Femur (tissue), 1 donor: ENCODE results near the gene KCNT2.
A peak's percentile ranks its signal among the peaks of the same experiment; 100 is the strongest.

Experiments used
- DNase-seq: peaks from one replicate; pipeline ENCODE4 v3.0.0-alpha.2; 2017

KCNT2 gene

GRCh38 chr1:196393282-196393681 is 215.0 kb downstream of the KCNT2 start:
- no peak for DNase-seq

DNA sequence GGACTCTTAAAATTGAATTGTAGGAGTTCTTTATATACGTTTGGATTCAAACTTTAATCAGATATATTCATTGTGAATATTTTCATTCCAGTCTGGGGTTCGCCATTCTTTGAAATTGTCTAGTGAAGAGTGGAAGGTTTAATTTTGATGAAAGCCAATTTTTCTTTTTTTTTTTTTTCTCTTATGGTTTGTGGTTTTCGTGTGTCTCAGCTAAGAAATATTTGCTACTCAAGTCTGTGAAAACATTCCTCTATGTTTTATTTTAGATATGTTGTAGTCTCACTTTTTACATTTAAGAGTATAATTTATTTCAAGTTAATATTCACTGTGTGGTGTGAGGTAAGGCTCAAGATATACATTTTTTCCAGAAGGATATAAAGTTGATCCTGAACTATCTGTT is 220.5 kb downstream of the KCNT2 start:
- DNase-seq, result no peak

DNA sequence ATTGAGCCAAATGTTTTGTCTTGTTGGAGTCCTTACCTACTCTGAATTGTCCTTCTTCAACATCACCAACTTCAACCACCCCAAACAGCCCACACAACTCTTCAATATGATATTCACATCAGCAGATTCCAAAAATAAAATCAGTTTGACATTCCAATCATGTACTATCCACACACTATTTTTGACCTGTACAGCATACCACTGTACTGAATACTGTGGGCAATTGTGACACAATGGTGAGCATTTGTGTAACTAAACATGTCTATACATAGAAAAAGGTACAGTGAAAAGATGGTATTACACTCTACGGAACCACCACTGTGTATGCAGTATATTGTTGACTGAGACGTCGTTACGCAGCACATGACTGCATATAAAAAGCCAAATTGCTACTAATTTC is 223.1 kb downstream of the KCNT2 start:
- DNase-seq, result no peak

DNA sequence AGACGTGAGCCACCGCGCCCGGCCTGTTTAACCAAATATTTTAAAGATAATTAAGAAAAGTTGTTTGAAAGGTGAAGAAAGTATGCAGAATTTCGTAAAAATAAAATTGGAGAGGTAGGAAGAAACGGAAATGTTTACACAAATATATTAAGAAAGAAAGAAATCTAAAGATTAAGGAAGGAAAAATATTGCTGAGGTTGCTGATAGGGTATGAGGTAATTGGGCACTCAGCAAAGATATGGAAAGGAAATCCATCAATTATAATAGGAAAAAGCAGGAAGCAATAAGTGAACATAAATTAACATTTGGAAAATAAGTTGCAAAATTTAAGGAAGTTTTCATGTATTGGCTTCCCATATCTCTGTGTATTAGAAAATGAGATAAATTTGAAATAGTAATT is 225.9 kb downstream of the KCNT2 start:
- no peak for DNase-seq

DNA sequence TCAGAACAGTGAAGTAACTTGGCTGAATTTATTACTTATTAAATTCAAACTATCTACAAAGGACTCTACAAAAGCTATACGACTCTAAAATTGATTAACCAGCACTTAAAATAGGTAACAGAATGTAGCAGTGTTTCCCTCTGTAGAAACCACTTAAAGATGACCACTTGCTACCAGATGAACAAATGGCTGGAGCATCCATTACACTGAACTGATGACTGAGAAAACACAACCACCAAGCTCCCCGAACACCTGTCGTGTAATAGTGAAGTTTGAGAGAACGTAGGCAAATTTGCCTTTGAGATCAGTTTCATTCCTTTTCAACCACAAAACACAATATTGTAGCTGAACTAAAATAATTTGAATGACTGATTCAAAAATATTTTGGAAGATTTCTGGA is 226.7 kb downstream of the KCNT2 start:
- no peak for DNase-seq

DNA sequence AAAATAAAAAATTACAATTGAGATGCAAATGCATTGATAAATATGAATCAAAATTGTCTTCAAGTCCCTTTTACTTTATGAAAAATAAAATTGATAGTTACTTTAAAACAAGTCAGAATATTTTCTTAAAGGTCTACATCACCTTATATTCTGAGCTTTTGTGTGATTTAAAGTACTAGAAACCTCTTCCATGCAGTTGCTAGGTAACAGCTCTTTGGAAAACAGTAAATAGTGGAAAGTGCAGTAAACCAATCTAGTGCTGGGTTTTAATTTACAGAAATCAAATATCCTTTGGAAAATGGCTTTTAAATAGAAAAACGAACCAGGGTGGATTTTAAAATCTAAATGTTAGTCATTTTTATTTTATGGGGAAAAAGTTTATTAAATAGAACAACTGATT is 227.9 kb downstream of the KCNT2 start:
- DNase-seq, result no peak

- DNase-seq, result no peak
These were observed 230.4 kb downstream of the KCNT2 start for GRCh38 chr1:196377811-196378210.

DNA sequence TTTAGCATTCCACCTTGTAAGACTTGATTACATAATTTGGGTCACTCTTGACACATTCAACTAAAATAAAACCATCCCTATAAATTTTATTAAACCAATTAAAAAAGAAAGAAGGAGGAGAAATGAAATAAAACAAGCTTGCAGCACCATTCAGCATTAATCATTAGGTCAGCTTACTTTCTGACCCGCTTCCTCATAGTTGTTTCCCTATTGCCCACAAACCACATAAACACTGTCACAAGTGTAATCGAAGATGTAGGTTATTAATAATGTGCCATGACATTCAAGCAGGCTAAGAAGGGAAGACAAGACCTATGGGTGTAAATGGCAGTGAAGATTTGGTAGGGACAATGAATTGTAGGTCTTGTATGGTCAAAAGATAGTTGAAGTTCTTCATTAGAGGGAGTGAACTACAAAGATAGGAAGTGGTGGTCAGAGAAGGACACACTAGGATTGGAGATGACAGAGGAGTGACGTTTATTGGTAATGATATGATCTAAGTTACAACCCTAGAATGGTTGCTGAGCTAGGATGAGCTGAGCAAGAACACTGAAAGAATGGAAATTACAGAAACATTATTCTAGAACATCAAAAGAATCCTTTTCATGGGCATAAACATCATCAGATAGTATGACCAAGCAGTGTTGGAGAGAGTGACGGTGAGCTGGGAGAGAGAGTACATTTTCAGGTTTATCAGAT is 231.5 kb downstream of the KCNT2 start:
- no peak for DNase-seq

DNA sequence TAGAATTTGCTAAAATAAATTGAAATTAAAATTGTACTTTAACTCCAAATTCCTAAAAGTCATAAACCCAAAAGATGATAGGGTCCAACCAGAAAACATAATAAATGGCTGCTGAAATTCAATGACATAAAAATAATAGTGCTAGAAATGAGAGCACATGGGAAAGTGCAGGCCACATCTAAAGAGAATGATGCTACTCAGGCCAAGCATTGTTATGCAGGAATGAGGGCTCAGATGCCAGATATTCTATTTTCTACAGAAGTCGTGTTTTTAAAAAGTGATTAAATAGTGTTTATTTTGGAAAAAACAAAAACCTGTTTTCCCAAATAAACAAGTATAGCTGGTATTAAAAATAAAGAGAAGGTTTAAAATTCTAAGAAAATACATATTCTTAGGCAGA is 234.4 kb downstream of the KCNT2 start:
- no peak for DNase-seq

DNA sequence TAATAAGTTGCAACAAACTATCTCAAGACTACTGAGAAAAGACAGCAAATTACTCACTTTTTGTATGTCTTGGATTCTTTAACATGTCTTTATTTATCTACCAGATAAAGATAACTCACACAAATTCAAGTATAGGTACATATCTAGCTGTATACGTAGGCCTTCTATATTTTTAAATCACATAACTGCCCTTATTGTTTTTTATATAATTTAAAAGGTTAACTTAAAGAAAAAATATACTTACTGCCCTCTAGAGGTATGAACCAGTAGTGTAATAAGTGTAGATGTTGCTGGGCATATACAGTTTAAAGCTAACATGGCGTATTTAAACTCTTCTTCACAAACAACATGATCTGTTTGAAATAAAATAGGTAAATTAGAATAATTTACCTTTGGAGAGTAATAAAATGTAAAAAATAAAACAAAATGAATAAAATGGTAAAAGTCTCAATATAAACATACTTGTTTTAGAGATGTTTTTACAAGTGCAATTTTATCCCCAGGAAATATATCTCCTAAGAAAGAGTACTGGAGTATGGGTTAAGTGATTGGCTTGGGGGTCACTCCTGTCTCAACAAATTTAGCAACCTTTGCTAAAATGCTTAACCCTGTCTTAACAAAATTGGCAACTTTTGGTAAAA is 235.2 kb downstream of the KCNT2 start:
- DNase-seq, result no peak

GRCh38 chr1:196367838-196368237 is 240.4 kb downstream of the KCNT2 start:
- no peak for DNase-seq

DNA sequence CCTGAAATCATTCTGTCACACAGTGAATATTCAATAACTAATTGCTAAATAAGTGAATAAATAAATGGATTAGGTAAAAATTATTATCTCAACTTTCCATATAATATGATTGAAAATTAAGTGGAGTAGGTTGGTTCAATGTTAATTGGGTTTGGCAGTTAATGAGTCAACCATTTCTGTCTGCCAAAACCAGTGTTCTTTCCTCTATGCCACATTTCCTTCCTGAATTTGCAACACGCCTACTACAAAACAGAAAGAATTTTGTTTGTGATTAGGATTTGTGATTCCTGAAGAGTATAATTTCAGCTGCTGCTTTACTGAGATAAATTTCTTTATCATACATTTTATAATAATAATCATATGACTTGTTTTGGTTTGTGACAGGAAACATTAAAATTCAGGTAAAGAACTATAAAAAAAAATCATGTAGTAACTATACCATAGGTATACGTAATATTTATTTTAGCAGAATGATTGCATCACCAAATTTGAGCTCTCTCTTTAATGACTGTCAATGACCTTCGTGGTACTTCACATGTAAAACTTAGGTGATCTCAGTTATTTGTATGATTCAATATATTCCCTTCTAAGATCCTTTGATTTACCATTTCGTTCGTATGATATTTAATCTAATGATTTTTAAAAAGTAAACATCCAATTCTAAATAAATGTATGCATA is 241.3 kb downstream of the KCNT2 start:
- DNase-seq, result no peak

GRCh38 chr1:196361112-196361714 is 247.0 kb downstream of the KCNT2 start:
- no peak for DNase-seq

DNA sequence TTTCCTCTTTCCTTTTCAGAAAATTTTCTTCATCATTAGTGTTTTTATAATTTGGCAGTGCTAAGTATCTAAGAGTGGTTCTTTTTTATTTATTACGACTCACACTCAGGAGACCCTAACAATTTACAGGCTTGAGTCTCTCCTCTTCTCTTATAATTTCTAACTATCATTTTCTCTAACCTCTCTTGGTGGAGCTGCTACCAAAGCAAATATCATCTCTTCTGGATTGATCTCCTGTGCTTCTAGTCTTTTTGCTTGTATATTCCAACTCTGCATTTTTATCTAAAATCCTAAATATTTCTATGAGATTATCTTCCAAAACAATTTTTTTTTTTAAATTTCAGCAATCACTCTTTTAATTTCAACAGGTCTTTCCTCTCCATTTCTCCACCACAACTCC is 250.3 kb downstream of the KCNT2 start:
- DNase-seq, result no peak

DNA sequence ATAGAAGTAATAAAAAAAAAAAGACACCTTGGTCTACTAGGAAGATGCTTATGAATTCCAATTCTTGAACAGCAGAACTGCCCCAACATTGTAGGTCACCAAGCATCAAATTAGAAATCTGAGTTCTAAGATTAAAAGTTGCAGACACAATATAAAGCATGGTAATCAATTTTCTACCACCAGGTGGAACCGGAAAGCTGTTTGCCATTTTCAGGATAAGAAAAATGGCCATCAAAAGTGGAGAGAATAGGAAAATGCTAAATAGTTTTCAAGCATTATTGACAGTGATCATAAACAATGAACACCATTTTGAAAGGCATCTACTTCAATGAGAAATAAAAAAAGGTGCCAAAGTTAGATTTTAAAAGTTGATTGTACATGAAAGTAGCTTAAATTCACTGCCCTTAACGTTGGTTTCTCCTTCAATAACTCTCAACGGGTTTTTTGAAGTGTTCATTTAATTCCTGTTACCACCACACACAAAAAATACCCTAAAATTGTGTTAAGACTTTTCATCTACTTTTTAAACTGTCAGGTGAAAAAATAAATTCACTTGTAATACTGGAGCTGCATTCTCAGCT is 252.9 kb downstream of the KCNT2 start:
- no peak for DNase-seq

DNA sequence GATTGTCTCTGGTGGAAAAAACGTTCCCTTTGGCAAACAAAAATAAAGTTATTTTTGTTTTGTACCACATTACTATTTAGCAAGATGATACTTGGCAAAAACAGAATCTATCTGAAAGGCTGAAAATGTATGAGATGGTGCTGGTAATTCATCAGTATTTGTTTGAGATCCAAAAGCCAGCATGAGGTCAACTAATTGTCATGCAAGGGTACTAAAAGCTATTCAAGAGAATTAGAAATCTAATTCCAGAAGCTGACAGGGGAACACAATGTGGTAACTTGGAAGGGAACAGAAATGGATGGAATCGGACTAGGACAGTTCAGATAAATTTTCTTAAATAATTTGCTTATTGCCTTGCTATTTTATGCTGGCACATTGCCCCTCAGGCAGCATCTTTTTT is 263.8 kb downstream of the KCNT2 start:
- no peak for DNase-seq

GRCh38 chr1:196324345-196324744 is 283.9 kb downstream of the KCNT2 start:
- no peak for DNase-seq

DNA sequence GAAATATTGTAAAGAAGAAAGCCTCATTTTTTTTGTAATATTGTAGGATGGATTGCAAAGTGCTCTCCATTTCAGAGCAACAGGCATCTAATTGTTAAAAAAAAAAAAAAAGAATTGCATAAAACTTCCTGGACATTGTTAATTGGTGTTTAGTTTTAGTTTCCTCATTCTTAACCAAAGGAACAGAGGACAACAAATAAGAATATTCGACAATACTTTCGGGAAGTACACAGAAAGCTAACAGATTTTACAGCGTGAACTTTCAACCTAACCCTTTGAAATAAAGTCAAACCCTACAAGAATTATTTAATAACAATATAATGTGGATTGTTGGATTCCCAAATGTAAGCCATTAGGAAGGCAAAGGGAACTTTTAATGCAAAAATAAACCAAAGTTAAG is 284.4 kb downstream of the KCNT2 start:
- DNase-seq, result no peak

DNA sequence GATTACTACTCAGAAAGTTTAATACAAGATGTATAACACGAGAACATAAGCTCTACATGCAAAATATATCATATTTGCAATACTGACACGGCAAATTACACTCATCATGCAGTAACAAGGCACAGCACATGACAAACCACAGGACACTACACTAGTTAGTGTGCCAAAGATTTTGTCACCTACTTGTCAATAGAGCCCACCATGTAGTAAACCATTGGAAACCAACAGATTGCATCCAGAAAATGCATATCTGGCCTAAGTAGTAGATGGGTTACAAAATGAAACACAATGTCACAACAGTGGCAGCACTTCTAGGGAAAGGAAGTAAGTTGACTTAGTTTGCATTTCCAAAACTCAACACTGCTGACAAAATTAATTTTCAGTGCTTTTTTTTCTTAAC is 288.9 kb downstream of the KCNT2 start:
- DNase-seq, result no peak

DNA sequence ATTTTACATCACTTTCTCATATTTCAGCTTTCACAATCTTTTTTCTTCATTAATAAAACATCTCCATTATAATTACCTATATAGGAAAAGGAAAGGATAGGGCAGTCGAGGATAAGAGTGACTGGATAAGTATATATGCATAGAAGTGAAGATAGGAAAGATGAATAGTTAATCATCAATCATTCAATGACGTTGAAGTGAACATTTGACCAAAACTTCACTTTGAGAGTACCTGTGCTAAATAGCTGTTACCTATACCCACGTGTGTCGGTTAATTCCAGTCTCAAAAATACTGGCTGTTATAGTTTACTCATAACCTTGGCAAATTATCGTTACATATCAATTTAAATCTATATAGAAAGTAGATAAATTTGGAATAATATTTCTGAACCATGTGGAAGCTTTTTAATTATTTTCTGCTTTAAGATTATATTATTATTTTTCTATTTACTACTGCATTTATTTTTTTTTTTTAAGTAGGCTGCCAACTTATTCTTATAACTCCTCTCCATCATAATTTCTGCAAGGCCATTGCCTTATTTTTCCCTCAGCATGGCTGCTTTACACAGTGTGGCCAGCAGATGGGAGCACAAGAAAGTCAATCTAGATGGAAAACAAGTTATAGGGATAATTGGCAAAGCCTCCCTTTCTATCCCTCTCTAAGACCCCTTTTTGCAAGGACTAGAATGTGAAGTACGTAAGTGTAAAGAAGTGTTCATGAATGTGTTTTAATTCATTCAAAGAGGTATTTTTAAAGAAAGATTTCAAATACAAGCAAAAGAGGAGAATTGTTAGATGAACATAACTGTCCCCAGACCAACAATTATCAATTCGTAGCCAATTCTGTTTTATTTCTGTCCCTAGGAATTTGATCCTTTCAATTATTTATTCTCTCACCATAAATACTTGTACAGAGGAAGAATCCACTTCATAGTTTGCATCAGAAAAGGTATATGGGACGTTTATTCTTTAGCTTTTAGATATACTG is 290.4 kb downstream of the KCNT2 start:
- peak; percentile 57 for DNase-seq

DNA sequence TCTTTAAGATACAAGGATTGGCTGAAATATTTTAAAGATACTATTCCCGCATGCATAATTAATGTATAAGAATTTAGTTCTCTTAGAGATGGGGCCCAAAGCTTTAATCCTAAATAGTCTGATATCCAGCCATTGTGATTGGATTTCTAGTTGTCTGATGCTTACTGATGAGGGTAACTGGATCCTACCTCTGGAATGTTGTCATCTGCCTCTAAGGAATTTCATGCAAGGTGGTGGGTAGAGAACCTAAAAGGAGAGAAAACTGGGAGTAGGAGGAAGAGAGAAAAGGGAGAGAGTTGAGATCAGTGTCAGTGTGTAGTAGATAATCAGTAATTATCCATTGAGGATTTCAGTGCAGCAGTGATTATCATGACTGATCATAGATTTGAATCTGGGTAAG is 295.5 kb downstream of the KCNT2 start:
- DNase-seq, result no peak

- DNase-seq, result no peak
These were observed 298.9 kb downstream of the KCNT2 start for GRCh38 chr1:196309386-196309785.
